GM12878 (cell line): ENCODE results near the gene LENG1. TPM values are rescaled to one million over a fixed set of nuclear protein-coding genes. Genes with fewer than 3 reads are reported as not detected.

ENCODE experiments used
- CBFB ChIP-seq: IDR thresholded peaks from 2 replicates; pipeline ENCODE4 v1.6.1; 2016; ENCODE audit warnings: antibody characterized with exemption, low read depth
- CEBPB ChIP-seq, 2 experiments: fragments of 150-350 bp in 1 of 2; IDR thresholded peaks; 2 replicates each; pipeline ENCODE4 v1.6.1; 2012 to 2014; ENCODE audit warnings: low read depth in 2 of 2, low read length in 2 of 2, borderline replicate concordance in 1 of 2, inconsistent platforms in 1 of 2
- EP300 ChIP-seq, 2 experiments: fragments of 150-350 bp in 1 of 2; IDR thresholded peaks; 2 replicates each; pipeline ENCODE4 v1.6.1; 2011 to 2012; ENCODE audit warnings: low read depth in 2 of 2, low read length in 2 of 2, borderline replicate concordance in 1 of 2, improper control_type of control experiment in 1 of 2, inconsistent platforms in 1 of 2; ENCODE audit not compliant: control insufficient read depth in 1 of 2
- ETV6 ChIP-seq, 2 experiments: fragments of 450-650 bp in 1 of 2; IDR thresholded peaks in 1 of 2; conservative IDR thresholded peaks in 1 of 2; 2 replicates each; pipeline ENCODE4 v1.6.1; 2014; ENCODE audit warnings: antibody characterized with exemption in 1 of 2, borderline replicate concordance in 1 of 2, low read depth in 1 of 2, mild to moderate bottlenecking in 1 of 2, moderate library complexity in 1 of 2
- FOS ChIP-seq: IDR thresholded peaks from 3 replicates; pipeline ENCODE4 v1.6.1; 2011; ENCODE audit warnings: borderline replicate concordance; ENCODE audit not compliant: insufficient read length; ENCODE audit errors: extremely low read depth
- JUNB ChIP-seq: IDR thresholded peaks from 2 replicates; pipeline ENCODE4 v1.6.1; 2016; ENCODE audit warnings: antibody characterized with exemption, mild to moderate bottlenecking
- NR2C2 ChIP-seq: IDR thresholded peaks from 2 replicates; pipeline ENCODE4 v1.6.1; 2011; ENCODE audit warnings: borderline replicate concordance, low read depth; ENCODE audit not compliant: control insufficient read depth, insufficient read length
- NRF1 ChIP-seq: conservative IDR thresholded peaks from 2 replicates; pipeline ENCODE4 v1.6.1; 2011; ENCODE audit warnings: mild to moderate bottlenecking, low read depth, low read length, improper control_type of control experiment
- PML ChIP-seq: IDR thresholded peaks from 2 replicates; pipeline ENCODE4 v1.6.1; 2012; ENCODE audit warnings: low read length, inconsistent platforms
- POLR2AphosphoS5 ChIP-seq: IDR thresholded peaks from 2 replicates; pipeline ENCODE4 v1.6.1; 2011; ENCODE audit warnings: mild to moderate bottlenecking, low read length, inconsistent platforms
- SRF ChIP-seq, 2 experiments: IDR thresholded peaks; 2 replicates each; pipeline ENCODE4 v1.6.1; 2011; ENCODE audit warnings: low read depth in 2 of 2, low read length in 2 of 2, mild to moderate bottlenecking in 1 of 2, moderate library complexity in 1 of 2
- TAF1 ChIP-seq: IDR thresholded peaks from 2 replicates; pipeline ENCODE4 v1.6.1; 2011; ENCODE audit warnings: mild to moderate bottlenecking, low read depth, low read length, borderline replicate concordance
- YBX1 ChIP-seq: fragments of 450-650 bp; IDR thresholded peaks from 2 replicates; pipeline ENCODE4 v1.6.1; 2016; ENCODE audit warnings: antibody characterized with exemption
- ZSCAN29 ChIP-seq: fragments of 450-650 bp; IDR thresholded peaks from 2 replicates; pipeline ENCODE4 v1.6.1; 2017; ENCODE audit warnings: mild to moderate bottlenecking, moderate library complexity
- polyA plus RNA-seq, 11 experiments: library from polyadenylated mRNA; depleted of rRNA in 4 of 11; unstranded in 6 of 11; stranded (reverse) in 5 of 11; fragments of >200 nt; fragmentation: Nextera tagmentation in 4 of 11; fragmentation: Illumina TruSeq in 1 of 11; extraction: Ambion mirVana in 4 of 11; extraction: Trizol in 1 of 11; gene quantifications; 1 replicate in 1 of 11; 2 replicates in 10 of 11; pipeline versions ENCODE4 v1.2.1 to v1.2.3, GENCODE V29; 2011 to 2016; ENCODE audit warnings: inconsistent platforms in 2 of 11, missing spikeins in 2 of 11, low read depth in 1 of 11
- total RNA-seq, 4 experiments: library from RNA; depleted of rRNA in 3 of 4; stranded (reverse); fragments of >200 nt in 3 of 4; fragmentation: Illumina TruSeq in 1 of 4; extraction: Trizol in 1 of 4; gene quantifications; 2 replicates each; pipeline versions ENCODE4 v1.2.1 to v1.2.3, GENCODE V29; 2013 to 2021
- TF ChIP-seq, protein P1 (sequence below): fragments of 450-650 bp; conservative IDR thresholded peaks from 2 replicates; pipeline ENCODE4 v1.6.1; 2017; ENCODE audit warnings: mild to moderate bottlenecking, moderate library complexity
- TF ChIP-seq, protein P2 (sequence below): fragments of 450-650 bp; IDR thresholded peaks from 2 replicates; pipeline ENCODE4 v1.6.1; 2018; ENCODE audit warnings: borderline replicate concordance, mild to moderate bottlenecking; ENCODE audit not compliant: partially characterized antibody
- TF ChIP-seq, protein P3 (sequence below): fragments of 450-650 bp; IDR thresholded peaks from 2 replicates; pipeline ENCODE4 v1.6.1; 2016; ENCODE audit warnings: mild to moderate bottlenecking, moderate library complexity, borderline replicate concordance
- TF ChIP-seq, protein P4 (sequence below): fragments of 450-650 bp; IDR thresholded peaks from 2 replicates; pipeline ENCODE4 v1.6.1; 2016; ENCODE audit warnings: mild to moderate bottlenecking

Gene LENG1
- total and polyA plus RNA-seq, 10 of the 15 experiments (the other 5 are each of a cell fraction or from before 2014, with no cell fraction given) = 0.21 to 10.8 (median 5.8) TPM

DNA sequence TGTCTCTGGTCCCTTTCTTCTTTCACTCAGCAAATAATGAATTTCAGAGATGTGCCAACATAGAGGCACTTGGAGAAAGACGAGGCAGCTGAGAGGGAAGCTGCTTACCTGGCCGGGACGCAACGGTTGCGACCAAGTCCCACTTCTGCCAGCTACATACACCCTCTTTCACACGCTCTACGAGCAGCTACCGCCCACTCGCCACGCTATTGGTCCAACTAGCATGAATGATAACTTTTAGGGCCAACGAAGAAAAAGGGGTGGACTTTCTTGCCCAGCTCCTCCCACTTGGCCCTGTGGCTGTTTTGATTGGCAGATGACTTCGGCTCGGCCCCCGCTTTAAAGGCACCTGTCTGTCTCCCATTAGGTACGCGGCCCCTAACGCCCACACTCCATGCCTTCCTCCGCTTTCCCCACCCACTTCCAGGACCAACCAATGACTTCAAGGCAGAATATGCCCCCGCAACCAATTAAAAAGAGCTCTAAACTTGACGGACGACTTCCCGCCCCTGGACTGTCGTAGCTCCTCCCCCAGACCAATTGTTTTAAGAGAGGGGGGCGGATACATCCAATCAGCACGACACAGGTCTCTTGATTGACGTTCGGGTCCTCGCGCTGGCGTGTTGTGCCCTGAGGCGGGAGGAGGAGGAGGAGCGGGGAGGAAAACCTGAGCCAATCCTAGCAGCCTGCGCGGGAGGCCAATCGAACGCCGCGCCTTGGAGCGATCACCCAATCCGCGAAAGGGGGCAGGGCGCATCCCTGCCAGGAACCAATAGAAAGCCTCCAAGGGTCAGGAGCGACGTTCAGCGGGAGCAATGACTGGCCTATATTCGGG, 22.4 kb downstream of the LENG1 start (continued):
- TF ChIP-seq NRF1 (no peak; the same call in 1 of the 2 replicates), CBFB (no peak), CEBPB (IDR thresholded peaks at IDR 0.05; ENCODE audit: borderline replicate concordance in 1 of 2, low read depth in 2 of 2, low read length in 2 of 2) (no peak), EP300 (IDR thresholded peaks at IDR 0.05; ENCODE audit: borderline replicate concordance in 1 of 2, control insufficient read depth in 1 of 2, low read depth in 2 of 2, low read length in 2 of 2) (no peak), FOS (peak; percentile 98), NR2C2 (no peak), PML (no peak), YBX1 (no peak), SRF (IDR thresholded peaks at IDR 0.05; ENCODE audit: low read depth in 2 of 2, low read length in 2 of 2) (no peak), ZSCAN29 (no peak), POLR2AphosphoS5 (peak; percentile 80), JUNB (no peak), ETV6 (conservative IDR thresholded peaks at IDR 0.05 in 1 of 2, IDR thresholded peaks at IDR 0.05 in 1 of 2; ENCODE audit: borderline replicate concordance in 1 of 2, low read depth in 1 of 2) (no peak), TAF1 (peak; percentile 65)
- TF ChIP-seq, protein P1, sequence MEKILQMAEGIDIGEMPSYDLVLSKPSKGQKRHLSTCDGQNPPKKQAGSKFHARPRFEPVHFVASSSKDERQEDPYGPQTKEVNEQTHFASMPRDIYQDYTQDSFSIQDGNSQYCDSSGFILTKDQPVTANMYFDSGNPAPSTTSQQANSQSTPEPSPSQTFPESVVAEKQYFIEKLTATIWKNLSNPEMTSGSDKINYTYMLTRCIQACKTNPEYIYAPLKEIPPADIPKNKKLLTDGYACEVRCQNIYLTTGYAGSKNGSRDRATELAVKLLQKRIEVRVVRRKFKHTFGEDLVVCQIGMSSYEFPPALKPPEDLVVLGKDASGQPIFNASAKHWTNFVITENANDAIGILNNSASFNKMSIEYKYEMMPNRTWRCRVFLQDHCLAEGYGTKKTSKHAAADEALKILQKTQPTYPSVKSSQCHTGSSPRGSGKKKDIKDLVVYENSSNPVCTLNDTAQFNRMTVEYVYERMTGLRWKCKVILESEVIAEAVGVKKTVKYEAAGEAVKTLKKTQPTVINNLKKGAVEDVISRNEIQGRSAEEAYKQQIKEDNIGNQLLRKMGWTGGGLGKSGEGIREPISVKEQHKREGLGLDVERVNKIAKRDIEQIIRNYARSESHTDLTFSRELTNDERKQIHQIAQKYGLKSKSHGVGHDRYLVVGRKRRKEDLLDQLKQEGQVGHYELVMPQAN = no peak
- TF ChIP-seq, protein P2, sequence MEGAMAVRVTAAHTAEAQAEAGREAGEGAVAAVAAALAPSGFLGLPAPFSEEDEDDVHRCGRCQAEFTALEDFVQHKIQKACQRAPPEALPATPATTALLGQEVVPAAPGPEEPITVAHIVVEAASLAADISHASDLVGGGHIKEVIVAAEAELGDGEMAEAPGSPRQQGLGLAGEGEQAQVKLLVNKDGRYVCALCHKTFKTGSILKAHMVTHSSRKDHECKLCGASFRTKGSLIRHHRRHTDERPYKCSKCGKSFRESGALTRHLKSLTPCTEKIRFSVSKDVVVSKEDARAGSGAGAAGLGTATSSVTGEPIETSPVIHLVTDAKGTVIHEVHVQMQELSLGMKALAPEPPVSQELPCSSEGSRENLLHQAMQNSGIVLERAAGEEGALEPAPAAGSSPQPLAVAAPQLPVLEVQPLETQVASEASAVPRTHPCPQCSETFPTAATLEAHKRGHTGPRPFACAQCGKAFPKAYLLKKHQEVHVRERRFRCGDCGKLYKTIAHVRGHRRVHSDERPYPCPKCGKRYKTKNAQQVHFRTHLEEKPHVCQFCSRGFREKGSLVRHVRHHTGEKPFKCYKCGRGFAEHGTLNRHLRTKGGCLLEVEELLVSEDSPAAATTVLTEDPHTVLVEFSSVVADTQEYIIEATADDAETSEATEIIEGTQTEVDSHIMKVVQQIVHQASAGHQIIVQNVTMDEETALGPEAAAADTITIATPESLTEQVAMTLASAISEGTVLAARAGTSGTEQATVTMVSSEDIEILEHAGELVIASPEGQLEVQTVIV = peak; percentile 44
- TF ChIP-seq, protein P3, sequence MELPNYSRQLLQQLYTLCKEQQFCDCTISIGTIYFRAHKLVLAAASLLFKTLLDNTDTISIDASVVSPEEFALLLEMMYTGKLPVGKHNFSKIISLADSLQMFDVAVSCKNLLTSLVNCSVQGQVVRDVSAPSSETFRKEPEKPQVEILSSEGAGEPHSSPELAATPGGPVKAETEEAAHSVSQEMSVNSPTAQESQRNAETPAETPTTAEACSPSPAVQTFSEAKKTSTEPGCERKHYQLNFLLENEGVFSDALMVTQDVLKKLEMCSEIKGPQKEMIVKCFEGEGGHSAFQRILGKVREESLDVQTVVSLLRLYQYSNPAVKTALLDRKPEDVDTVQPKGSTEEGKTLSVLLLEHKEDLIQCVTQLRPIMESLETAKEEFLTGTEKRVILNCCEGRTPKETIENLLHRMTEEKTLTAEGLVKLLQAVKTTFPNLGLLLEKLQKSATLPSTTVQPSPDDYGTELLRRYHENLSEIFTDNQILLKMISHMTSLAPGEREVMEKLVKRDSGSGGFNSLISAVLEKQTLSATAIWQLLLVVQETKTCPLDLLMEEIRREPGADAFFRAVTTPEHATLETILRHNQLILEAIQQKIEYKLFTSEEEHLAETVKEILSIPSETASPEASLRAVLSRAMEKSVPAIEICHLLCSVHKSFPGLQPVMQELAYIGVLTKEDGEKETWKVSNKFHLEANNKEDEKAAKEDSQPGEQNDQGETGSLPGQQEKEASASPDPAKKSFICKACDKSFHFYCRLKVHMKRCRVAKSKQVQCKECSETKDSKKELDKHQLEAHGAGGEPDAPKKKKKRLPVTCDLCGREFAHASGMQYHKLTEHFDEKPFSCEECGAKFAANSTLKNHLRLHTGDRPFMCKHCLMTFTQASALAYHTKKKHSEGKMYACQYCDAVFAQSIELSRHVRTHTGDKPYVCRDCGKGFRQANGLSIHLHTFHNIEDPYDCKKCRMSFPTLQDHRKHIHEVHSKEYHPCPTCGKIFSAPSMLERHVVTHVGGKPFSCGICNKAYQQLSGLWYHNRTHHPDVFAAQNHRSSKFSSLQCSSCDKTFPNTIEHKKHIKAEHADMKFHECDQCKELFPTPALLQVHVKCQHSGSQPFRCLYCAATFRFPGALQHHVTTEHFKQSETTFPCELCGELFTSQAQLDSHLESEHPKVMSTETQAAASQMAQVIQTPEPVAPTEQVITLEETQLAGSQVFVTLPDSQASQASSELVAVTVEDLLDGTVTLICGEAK = peak; percentile 58; the same call in 1 of the 2 replicates
- TF ChIP-seq, protein P4, sequence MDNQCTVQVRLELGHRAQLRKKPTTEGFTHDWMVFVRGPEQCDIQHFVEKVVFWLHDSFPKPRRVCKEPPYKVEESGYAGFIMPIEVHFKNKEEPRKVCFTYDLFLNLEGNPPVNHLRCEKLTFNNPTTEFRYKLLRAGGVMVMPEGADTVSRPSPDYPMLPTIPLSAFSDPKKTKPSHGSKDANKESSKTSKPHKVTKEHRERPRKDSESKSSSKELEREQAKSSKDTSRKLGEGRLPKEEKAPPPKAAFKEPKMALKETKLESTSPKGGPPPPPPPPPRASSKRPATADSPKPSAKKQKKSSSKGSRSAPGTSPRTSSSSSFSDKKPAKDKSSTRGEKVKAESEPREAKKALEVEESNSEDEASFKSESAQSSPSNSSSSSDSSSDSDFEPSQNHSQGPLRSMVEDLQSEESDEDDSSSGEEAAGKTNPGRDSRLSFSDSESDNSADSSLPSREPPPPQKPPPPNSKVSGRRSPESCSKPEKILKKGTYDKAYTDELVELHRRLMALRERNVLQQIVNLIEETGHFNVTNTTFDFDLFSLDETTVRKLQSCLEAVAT = peak; percentile 85; the same call in 1 of the 2 replicates
